Neuronal stem cell (in vitro differentiated cells): ENCODE data around the gene SLC9A6.

Experiments used
- DNase-seq: peaks from one replicate; pipeline ENCODE4 v3.0.0-alpha.2; 2013; ENCODE audit warnings: low spot score
- H2AFZ ChIP-seq: one replicate; pipeline ENCODE4 v1.6.1; 2013; ENCODE audit warnings: mild to moderate bottlenecking, low read length, inconsistent platforms
- H2AK5ac ChIP-seq: 2 replicates; pipeline ENCODE4 v1.6.1; 2013; ENCODE audit warnings: low read depth, mild to moderate bottlenecking, inconsistent platforms, low read length, moderate library complexity, mixed read lengths
- H2BK120ac ChIP-seq: 2 replicates; pipeline ENCODE4 v1.6.1; 2013; ENCODE audit warnings: low read depth, mild to moderate bottlenecking, inconsistent platforms, low read length, moderate library complexity, mixed read lengths
- H2BK12ac ChIP-seq: one replicate; pipeline ENCODE4 v1.6.1; 2013; ENCODE audit warnings: low read length, inconsistent platforms
- H2BK15ac ChIP-seq: 2 replicates; pipeline ENCODE4 v1.6.1; 2013; ENCODE audit warnings: mild to moderate bottlenecking, low read length, inconsistent platforms, mixed read lengths
- H2BK5ac ChIP-seq: one replicate; pipeline ENCODE4 v1.6.1; 2013; ENCODE audit warnings: inconsistent platforms, mild to moderate bottlenecking, low read length, moderate library complexity
- H3K14ac ChIP-seq: one replicate; pipeline ENCODE4 v1.6.1; 2013; ENCODE audit warnings: low read length, inconsistent platforms
- H3K18ac ChIP-seq: 2 replicates; pipeline ENCODE4 v1.6.1; 2013; ENCODE audit warnings: low read length, inconsistent platforms
- H3K23ac ChIP-seq: 2 replicates; pipeline ENCODE4 v1.6.1; 2013; ENCODE audit warnings: low read depth, mild to moderate bottlenecking, mixed read lengths, low read length, inconsistent platforms; ENCODE audit not compliant: poor library complexity
- H3K27ac ChIP-seq: replicated peaks from 3 replicates; pipeline ENCODE4 v1.5.1; 2013; ENCODE audit warnings: low read length, inconsistent platforms
- H3K27me3 ChIP-seq, 3 experiments: 2 replicates each; pipeline ENCODE4 v1.6.1; 2013; ENCODE audit warnings: low read length in 3 of 3, mild to moderate bottlenecking in 2 of 3, inconsistent platforms in 1 of 3, low read depth in 1 of 3, mixed read lengths in 1 of 3, moderate library complexity in 1 of 3; ENCODE audit not compliant: control insufficient read depth in 3 of 3, insufficient read depth in 3 of 3
- H3K36me3 ChIP-seq, 2 donors: replicated peaks in 1 of 2; 2 replicates each; pipeline ENCODE4 v1.6.1; 2013; ENCODE audit warnings: low read length in 2 of 2; ENCODE audit not compliant: control insufficient read depth in 2 of 2, insufficient read depth in 2 of 2
- H3K4ac ChIP-seq: 2 replicates; pipeline ENCODE4 v1.6.1; 2013; ENCODE audit warnings: inconsistent platforms, mild to moderate bottlenecking, low read length, moderate library complexity
- H3K4me1 ChIP-seq, 2 donors: 1 replicate in 1 of 2; 2 replicates in 1 of 2; pipeline ENCODE4 v1.6.1; 2013; ENCODE audit warnings: low read length in 2 of 2, low read depth in 1 of 2; ENCODE audit not compliant: control insufficient read depth in 2 of 2, insufficient read depth in 1 of 2
- H3K4me2 ChIP-seq: one replicate; pipeline ENCODE4 v1.6.1; 2013; ENCODE audit warnings: mild to moderate bottlenecking, low read length, inconsistent platforms; ENCODE audit not compliant: insufficient read depth, poor library complexity, severe bottlenecking
- H3K4me3 ChIP-seq, 2 donors: 2 replicates each; pipeline ENCODE4 v1.5.1; 2013; ENCODE audit warnings: low read length in 2 of 2, mild to moderate bottlenecking in 2 of 2, inconsistent platforms in 1 of 2, moderate library complexity in 1 of 2
- H3K79me1 ChIP-seq: one replicate; pipeline ENCODE4 v1.6.1; 2013; ENCODE audit warnings: low read depth, mild to moderate bottlenecking, inconsistent platforms, low read length, moderate library complexity
- H3K9ac ChIP-seq: one replicate; pipeline ENCODE4 v1.6.1; 2013; ENCODE audit warnings: mild to moderate bottlenecking, low read depth, low read length, inconsistent platforms; ENCODE audit not compliant: poor library complexity
- H3K9me3 ChIP-seq, 2 donors: replicated peaks in 1 of 2; 2 replicates each; pipeline versions ENCODE3 to v1.6.1; 2013; ENCODE audit warnings: low read length in 2 of 2, mild to moderate bottlenecking in 2 of 2, inconsistent platforms in 1 of 2, low read depth in 1 of 2, mixed read lengths in 1 of 2, moderate library complexity in 1 of 2; ENCODE audit not compliant: control insufficient read depth in 2 of 2, insufficient read depth in 1 of 2
- H4K8ac ChIP-seq: one replicate; pipeline ENCODE4 v1.6.1; 2013; ENCODE audit warnings: low read depth, mild to moderate bottlenecking, inconsistent platforms, low read length, moderate library complexity
- H4K91ac ChIP-seq: one replicate; pipeline ENCODE4 v1.6.1; 2013; ENCODE audit warnings: low read length, low read depth, mild to moderate bottlenecking, inconsistent platforms; ENCODE audit not compliant: poor library complexity
- WGBS, 2 donors: extraction: QIAGEN DNeasy Blood & Tissue Kit; methylation state at CpG; one replicate each; pipeline ENCODE4 v1.1.7; 2013; ENCODE audit warnings: missing lambda C conversion rate in 2 of 2, mixed read lengths in 1 of 2; ENCODE audit not compliant: insufficient read length in 2 of 2, insufficient replicate concordance in 1 of 2; ENCODE audit errors: extremely low coverage in 2 of 2; 5-methylcytosine and 5-hydroxymethylcytosine counted together

Gene SLC9A6

DNA sequence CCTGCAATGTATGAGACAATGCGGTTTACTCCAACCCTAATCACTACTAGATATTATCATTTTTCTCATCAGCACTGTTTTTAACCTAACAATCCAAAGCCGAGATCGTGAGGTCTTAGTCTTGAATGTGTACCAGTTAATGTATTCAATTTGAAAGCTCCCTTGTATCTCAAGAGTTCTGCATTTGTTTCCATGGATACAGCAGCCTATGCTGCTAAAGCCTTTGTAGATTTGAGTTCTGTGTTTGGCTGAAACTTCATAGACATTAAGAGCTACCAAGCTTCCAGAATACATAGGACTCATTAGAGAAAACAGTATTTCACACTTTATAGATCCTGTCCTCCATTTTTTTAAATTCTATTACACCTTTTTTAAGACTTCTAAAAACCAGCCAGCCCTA, 39.9 kb downstream of the SLC9A6 start:
- no peak overlapping the region for H4K8ac ChIP-seq
- WGBS, 2 donors, result no CpG with 5 or more reads among the region's 3 CpGs

DNA sequence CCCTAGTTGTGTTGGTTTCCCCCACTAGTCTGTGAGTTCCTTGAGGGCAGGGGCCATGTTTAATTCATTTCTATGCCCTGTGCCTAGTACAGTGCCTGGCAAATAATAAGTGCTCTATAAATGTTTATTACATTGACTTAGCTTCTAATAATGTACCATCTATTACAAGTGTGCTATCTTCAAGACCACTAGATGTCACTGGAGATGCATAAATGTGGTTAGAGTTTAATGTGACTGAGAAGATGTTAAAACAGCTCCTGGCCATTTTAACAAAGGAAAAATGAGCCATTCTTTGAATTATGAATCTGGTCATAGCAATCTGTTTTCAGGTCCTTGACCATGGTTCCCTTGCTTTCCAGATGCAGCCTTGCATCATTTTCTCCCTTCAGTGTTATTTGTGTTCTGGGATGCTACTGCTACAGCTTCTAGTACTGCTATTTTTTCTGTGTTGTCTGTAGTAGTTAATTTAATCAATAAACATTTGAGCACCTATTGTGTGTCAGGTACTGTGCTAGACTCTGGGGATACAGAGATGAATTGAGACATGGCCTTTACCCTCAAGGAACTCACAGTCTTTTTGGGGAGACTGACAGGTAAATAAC, 43.2 kb downstream of the SLC9A6 start:
- peaks cover 0 to 3% (median 0%) of the 10 kb centered on the region in 3 experiments for H3K27me3 ChIP-seq
- no peak overlapping the region for H3K4me3 ChIP-seq
- no peaks in the 10 kb centered on the region for H3K9me3 ChIP-seq
- H2BK120ac ChIP-seq, result no peak overlapping the region
- no peak overlapping the region for H3K27ac ChIP-seq
- no peak overlapping the region for H4K8ac ChIP-seq
- no peak overlapping the region for H3K4me2 ChIP-seq
- H3K4me1 ChIP-seq, result peaks cover 0 to 3% of the 10 kb centered on the region in 2 donors
- no peak overlapping the region for H2BK15ac ChIP-seq
- no peak overlapping the region for H2AFZ ChIP-seq
- no peak overlapping the region for H3K18ac ChIP-seq
- no peak overlapping the region for H2BK5ac ChIP-seq
- H3K14ac ChIP-seq, result no peak overlapping the region
- H2BK12ac ChIP-seq, result no peak overlapping the region
- H3K9ac ChIP-seq, result no peak overlapping the region
- DNase-seq, result peak; percentile 18
- no peak overlapping the region for H3K23ac ChIP-seq
- H3K79me1 ChIP-seq, result no peaks in the 10 kb centered on the region
- no peak overlapping the region for H4K91ac ChIP-seq
- no peak overlapping the region for H3K4ac ChIP-seq
- peaks cover 4 to 5% of the 10 kb centered on the region in 2 donors for H3K36me3 ChIP-seq
- H2AK5ac ChIP-seq, result no peak overlapping the region

More for the DNA sequence above, 39.9 kb downstream of the SLC9A6 start:
- Histone ChIP-seq H3K9ac (no peak overlapping the region), H3K4me3 (no peak overlapping the region), H2AFZ (no peak overlapping the region), H3K79me1 (no peaks in the 10 kb centered on the region), H2BK12ac (no peak overlapping the region), H3K27me3 (peaks cover 0 to 3% (median 0%) of the 10 kb centered on the region in 3 experiments), H3K9me3 (peaks cover 0 to 5% of the 10 kb centered on the region in 2 donors), H3K14ac (no peak overlapping the region), H3K4me2 (no peak overlapping the region), H3K18ac (no peak overlapping the region), H2BK15ac (no peak overlapping the region), H3K36me3 (peaks cover 2 to 6% of the 10 kb centered on the region in 2 donors), H3K4ac (no peak overlapping the region), H3K23ac (no peak overlapping the region), H2BK5ac (no peak overlapping the region), H2BK120ac (no peak overlapping the region), H3K4me1 (peaks cover 0 to 3% of the 10 kb centered on the region in 2 donors), H4K91ac (no peak overlapping the region), H2AK5ac (no peak overlapping the region), H3K27ac (no peak overlapping the region)
- DNase-seq, result no peak

DNA sequence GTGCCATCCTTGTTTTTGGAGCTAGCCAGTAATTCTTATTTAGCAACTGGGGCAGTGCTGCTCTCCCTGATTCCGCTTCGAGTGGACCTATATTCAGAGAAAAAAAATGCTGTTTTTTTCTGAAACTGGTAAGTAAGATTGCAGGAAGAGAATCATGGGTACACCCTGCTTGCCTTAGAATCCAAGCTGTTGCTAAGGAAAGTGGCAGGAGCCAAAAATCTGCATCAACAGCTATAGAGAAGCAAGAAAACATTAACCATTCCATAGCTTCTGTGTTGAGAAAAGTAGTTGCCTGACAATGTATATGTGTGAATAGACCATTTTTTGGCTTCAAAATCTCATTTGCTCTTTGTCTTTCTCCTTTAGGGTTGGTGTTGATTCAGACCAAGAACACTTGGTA, 44.5 kb downstream of the SLC9A6 start:
- Histone ChIP-seq H3K9ac (no peak overlapping the region), H3K23ac (no peak overlapping the region), H2BK120ac (no peak overlapping the region), H3K36me3 (peaks cover 2 to 5% of the 10 kb centered on the region in 2 donors), H3K4ac (no peak overlapping the region), H3K27ac (no peak overlapping the region), H2BK5ac (no peak overlapping the region), H3K4me3 (no peak overlapping the region), H3K79me1 (no peaks in the 10 kb centered on the region), H3K4me2 (no peak overlapping the region), H2AK5ac (no peak overlapping the region), H2BK15ac (no peak overlapping the region), H3K27me3 (peaks cover 0 to 3% (median 0%) of the 10 kb centered on the region in 3 experiments), H3K9me3 (no peaks in the 10 kb centered on the region), H4K8ac (no peak overlapping the region), H4K91ac (no peak overlapping the region), H2BK12ac (no peak overlapping the region), H3K18ac (no peak overlapping the region), H3K4me1 (peaks cover 0 to under 1% of the 10 kb centered on the region in 2 donors), H2AFZ (no peak overlapping the region), H3K14ac (no peak overlapping the region)
- DNase-seq, result no peak
- no CpG with 5 or more reads among the region's 2 CpGs for WGBS, 2 donors

DNA sequence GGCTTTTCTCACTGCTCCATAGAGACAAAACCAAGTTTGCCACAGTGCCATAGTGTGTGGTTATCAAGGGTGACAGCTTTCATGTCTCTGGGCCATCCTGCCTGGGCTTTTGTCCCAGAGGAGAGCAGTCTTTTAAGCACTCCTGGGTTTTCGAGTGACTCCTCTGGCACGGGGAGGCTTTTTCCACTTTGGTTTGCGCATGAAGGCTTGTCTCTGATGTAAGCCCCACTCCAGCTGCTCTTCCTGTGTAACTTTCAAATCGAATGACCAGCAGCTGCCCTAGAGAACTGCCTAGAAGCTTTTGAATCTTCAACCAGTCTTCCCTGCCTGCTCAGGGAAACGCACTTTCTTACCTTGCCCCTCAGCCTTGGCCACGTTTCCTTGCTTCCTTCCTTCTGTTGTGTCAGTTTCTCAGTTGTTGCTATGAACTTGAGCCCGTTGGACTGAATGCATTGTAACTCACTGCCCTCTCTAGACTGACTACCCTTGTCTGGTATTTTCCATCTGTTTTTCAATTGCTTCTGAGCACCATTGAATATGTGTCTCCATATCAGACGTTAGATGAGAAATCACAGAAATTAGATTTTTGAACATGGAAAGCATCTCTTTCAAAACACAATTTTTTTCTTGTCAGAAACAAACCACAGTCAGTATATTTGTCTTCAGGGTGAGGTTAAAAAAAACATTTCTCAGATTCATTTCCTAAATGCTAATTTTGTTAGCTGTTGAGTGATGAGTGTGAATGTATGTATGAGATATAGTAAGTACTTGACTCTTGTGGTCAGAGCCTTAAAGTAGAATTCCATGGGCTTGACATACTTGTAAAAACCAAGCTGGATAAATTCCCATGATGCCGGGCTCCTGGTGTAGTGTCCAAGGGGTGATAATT, 45.3 kb downstream of the SLC9A6 start:
- Histone ChIP-seq H3K79me1 (no peaks in the 10 kb centered on the region), H3K23ac (no peak overlapping the region), H3K9me3 (no peaks in the 10 kb centered on the region), H3K4ac (no peak overlapping the region), H4K8ac (no peak overlapping the region), H3K4me1 (no peaks in the 10 kb centered on the region), H2BK15ac (no peak overlapping the region), H3K18ac (no peak overlapping the region), H3K14ac (no peak overlapping the region), H3K4me3 (no peak overlapping the region), H2AK5ac (no peak overlapping the region), H3K27ac (no peak overlapping the region), H3K4me2 (no peak overlapping the region), H2AFZ (no peak overlapping the region), H2BK12ac (no peak overlapping the region), H4K91ac (no peak overlapping the region), H2BK120ac (no peak overlapping the region), H3K36me3 (peaks cover 2 to 5% of the 10 kb centered on the region in 2 donors), H3K9ac (no peak overlapping the region), H2BK5ac (no peak overlapping the region), H3K27me3 (peaks cover 0 to 3% (median 0%) of the 10 kb centered on the region in 3 experiments)
- no CpG with 5 or more reads among the region's 9 CpGs for WGBS, 2 donors
- DNase-seq, result no peak
